IgD-negative memory B cell (primary cell): ENCODE measurements around the gene HOXC10. TPM values are rescaled to one million over a fixed set of nuclear protein-coding genes. Genes with fewer than 3 reads are reported as not detected.

Experiments
- H3K27ac Mint-ChIP-seq, 3 donors: one replicate each; pipeline ENCODE4 v1.8.0; 2020 to 2022; ENCODE audit warnings: mild to moderate bottlenecking in 3 of 3, mixed read lengths in 3 of 3, moderate library complexity in 1 of 3
- H3K27me3 Mint-ChIP-seq: one replicate; pipeline ENCODE4 v1.8.0; 2021; ENCODE audit warnings: mixed read lengths
- H3K36me3 Mint-ChIP-seq: one replicate; pipeline ENCODE4 v1.8.0; 2020; ENCODE audit warnings: mild to moderate bottlenecking, mixed read lengths
- H3K4me1 Mint-ChIP-seq, 3 donors: one replicate each; pipeline ENCODE4 v1.8.0; 2020 to 2022; ENCODE audit warnings: mixed read lengths in 3 of 3, mild to moderate bottlenecking in 1 of 3
- H3K4me3 Mint-ChIP-seq, 4 donors: one replicate each; pipeline ENCODE4 v1.8.0; 2020 to 2022; ENCODE audit warnings: mild to moderate bottlenecking in 4 of 4, mixed read lengths in 4 of 4, moderate library complexity in 3 of 4
- H3K9me3 Mint-ChIP-seq, 3 donors: one replicate each; pipeline ENCODE4 v1.8.0; 2020 to 2021; ENCODE audit warnings: mixed read lengths in 3 of 3, mild to moderate bottlenecking in 1 of 3
- polyA plus RNA-seq: library from polyadenylated mRNA; unstranded; fragments of 300-500 nt; fragmentation: Illumina TruSeq; gene quantifications from one replicate; pipeline ENCODE4 v1.2.3, GENCODE V29; 2021

Gene HOXC10
- polyA plus RNA-seq, 1 donor from 2014 or later = not detected

- Mint-ChIP-seq H3K27ac (peak overlapping the region; percentile 38 to 82 (median 67)), H3K4me1 (peaks cover 0 to 8% (median 0%) of the 10 kb centered on the region in 3 donors), H3K4me3 (no peak overlapping the region), H3K36me3 (no peaks in the 10 kb centered on the region), H3K9me3 (peaks cover 0 to 3% (median 1%) of the 10 kb centered on the region in 3 donors), H3K27me3 (peaks cover 72% of the 10 kb centered on the region)
Observed at GRCh38 chr12:53944907-53945847, 39.8 kb upstream of the HOXC10 start.

- Mint-ChIP-seq H3K9me3 (peaks cover 0 to 3% (median 0%) of the 10 kb centered on the region in 3 donors), H3K36me3 (no peaks in the 10 kb centered on the region), H3K4me3 (no peak overlapping the region), H3K27me3 (peaks cover 80% of the 10 kb centered on the region), H3K27ac (peak overlapping the region in 1 of 3 donors; percentile 95), H3K4me1 (peaks cover 0 to 12% (median 3%) of the 10 kb centered on the region in 3 donors)
Observed at GRCh38 chr12:53947743-53948142, 37.2 kb upstream of the HOXC10 start.

DNA sequence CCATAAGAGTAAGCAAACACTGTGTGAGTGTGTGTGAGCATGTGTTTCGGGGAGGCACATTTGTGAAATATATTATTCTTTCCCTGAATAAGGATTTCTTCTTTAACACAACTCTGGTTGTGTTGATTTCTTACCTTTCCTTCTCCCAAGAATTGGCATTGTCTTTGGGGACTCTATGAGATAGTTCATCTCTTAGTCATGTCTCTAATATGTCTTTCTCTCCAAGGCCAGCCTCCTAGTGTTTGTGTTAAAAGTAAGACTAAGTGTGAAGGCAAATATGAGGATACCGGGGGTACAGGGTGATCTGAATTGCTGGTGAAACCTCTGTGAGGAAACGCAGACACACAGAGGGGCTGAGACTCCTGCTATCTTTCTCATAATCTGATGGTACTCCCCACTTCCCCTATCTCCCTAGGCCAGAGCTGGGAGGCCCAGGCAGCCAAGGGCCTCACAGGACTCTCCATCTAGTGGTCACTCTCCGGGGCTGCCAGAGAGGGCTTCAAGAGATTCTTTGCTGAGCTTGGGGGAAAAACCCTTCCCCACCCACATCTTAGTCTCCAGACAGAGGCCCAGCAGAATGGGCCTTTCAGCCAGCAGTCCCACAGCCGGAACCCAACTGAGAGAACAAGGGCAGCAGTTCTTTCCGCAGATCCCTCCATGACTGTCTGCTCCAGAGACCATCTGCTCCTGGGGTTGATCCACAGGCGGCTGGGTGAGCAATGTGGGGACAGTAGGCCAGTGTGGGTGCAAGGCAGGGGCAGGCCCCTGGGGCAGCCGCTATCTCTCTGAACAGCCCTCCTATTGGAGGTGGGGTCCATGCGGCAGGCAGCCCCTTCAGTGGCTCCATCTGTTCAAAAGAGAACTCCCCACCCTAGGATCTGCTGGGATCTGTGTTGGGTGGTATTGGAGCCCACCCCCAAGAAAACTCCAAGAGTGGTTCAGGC, 36.0 kb upstream of the HOXC10 start:
- H3K36me3 Mint-ChIP-seq = no peaks in the 10 kb centered on the region
- H3K27ac Mint-ChIP-seq = peak overlapping the region in 2 of 3 donors; percentile 47 to 95
- H3K9me3 Mint-ChIP-seq = peaks cover 0 to 3% (median 0%) of the 10 kb centered on the region in 3 donors
- H3K4me3 Mint-ChIP-seq = peak overlapping the region in 1 of 4 donors; percentile 75
- peaks cover 0 to 12% (median 4%) of the 10 kb centered on the region in 3 donors for H3K4me1 Mint-ChIP-seq
- H3K27me3 Mint-ChIP-seq = peaks cover 84% of the 10 kb centered on the region

DNA sequence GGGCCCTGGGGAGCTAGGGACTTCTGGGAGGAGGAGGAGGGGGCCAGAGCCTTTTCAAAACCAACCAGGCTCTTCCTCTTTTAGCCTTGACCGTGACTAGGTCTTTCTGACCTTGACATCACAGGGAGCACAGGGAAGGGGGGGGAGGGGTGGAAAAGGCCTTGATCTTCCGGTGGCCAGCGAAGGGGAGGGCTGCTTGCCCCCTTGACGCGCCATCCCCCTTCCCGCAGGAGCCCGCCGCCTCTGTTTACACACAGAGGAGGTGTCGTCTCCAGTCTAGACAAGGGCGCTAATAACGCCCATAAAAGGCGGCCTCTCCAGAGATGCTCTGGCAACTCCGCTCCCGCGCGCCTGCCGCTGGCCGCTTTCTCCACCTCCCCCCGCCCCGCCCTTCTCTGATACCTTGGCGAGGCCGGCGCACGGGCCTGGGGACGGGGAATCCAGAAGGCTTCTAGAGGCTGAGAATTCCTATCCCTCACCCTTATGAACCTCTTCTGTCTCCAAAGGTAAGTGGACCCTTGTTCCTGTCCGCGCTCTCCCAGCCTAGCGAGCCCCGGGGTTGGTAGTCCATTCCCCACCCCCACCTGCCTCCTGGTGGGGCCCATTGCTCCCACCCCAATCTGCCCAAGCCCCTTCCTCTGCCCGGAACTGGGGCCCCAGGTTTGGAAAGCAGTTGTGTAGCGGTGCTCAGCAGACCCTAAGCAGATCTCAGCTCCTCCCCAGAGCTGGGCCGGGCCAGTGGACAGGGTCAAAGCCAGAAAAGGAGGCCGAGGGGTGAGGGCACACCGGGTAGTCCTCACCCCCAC, 35.1 kb upstream of the HOXC10 start:
- Mint-ChIP-seq H3K27ac (peak overlapping the region; percentile 47 to 95 (median 67)), H3K36me3 (peaks cover 2% of the 10 kb centered on the region), H3K27me3 (peaks cover 85% of the 10 kb centered on the region), H3K4me1 (peaks cover 0 to 12% (median 4%) of the 10 kb centered on the region in 3 donors), H3K4me3 (peak overlapping the region in 2 of 4 donors; percentile 47 to 75), H3K9me3 (no peaks in the 10 kb centered on the region)

DNA sequence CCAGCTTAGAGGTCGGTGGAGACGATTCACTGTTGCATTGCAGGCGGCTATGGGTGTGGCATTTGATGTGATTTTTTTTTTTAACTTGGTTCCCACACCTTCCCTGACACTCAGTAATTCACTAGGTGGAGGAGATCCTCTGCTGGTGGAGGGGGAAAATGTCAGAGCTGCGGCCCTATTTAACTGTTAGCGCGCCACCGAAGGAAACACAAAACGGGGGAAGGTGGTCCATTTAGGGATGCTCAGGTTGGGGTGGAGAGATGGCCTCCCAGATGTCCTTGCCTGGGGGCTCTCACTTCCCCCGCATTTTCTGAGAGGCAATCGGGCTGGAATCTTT, 34.5 kb upstream of the HOXC10 start:
- Mint-ChIP-seq H3K36me3 (peaks cover 2% of the 10 kb centered on the region), H3K27me3 (peaks cover 81% of the 10 kb centered on the region), H3K9me3 (no peaks in the 10 kb centered on the region), H3K4me1 (peaks cover 0 to 12% (median 4%) of the 10 kb centered on the region in 3 donors), H3K27ac (peak overlapping the region; percentile 40 to 95 (median 67)), H3K4me3 (peak overlapping the region in 1 of 4 donors; percentile 75)

GRCh38 chr12:53950789-53951576, 34.0 kb upstream of the HOXC10 start:
- Mint-ChIP-seq H3K27ac (peak overlapping the region; percentile 69 to 95 (median 87)), H3K36me3 (peaks cover 2% of the 10 kb centered on the region), H3K4me3 (peak overlapping the region in 2 of 4 donors; percentile 58 to 75), H3K9me3 (no peaks in the 10 kb centered on the region), H3K4me1 (peaks cover 3 to 12% (median 4%) of the 10 kb centered on the region in 3 donors), H3K27me3 (peaks cover 78% of the 10 kb centered on the region)

DNA sequence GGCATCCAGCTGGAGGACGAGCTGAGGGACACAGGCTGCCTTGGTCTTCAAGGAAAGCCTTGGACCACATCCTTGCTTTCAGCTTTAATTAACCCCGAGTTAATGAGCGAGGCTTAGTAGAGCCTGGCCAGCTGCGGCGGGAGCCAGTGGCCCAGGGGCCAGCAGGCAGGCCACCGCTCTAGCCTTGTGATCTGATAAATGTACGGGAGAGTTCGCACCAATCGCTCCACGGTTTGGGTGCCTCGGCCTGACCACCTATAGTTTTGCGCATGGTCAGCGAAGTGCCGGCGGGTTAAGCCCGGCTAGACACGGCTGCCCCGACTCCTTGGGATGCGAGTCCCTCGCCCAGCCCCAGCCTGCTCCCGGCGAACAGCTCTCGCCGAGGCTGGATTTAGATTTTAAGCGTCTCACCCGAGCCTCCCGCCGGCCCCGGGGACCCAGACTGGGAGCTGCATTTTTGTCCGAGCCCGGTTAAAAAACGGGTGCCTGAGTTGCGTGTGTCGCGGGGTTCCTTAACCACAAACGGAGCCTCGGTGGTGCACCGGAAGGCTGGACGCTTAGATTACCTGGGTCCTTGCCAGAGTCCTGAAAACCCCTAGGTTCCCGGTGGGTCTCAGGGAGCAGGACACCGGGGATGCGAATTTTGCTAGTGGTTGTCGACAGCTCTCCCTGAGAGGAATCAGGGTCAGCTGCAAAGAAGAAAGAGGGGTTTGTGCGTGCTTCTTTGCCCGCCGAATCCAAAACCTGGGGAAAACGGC, 33.2 kb upstream of the HOXC10 start:
- Mint-ChIP-seq H3K27me3 (peaks cover 78% of the 10 kb centered on the region), H3K36me3 (peaks cover 2% of the 10 kb centered on the region), H3K4me1 (peaks cover 7 to 12% (median 7%) of the 10 kb centered on the region in 3 donors), H3K9me3 (peaks cover 0 to 3% (median 0%) of the 10 kb centered on the region in 3 donors), H3K27ac (peak overlapping the region; percentile 87 to 95 (median 92)), H3K4me3 (peak overlapping the region in 3 of 4 donors; percentile 3 to 58 (median 35))

GRCh38 chr12:53952335-53952694, 32.6 kb upstream of the HOXC10 start:
- Mint-ChIP-seq H3K36me3 (peaks cover 2% of the 10 kb centered on the region), H3K9me3 (peaks cover 0 to 7% (median 0%) of the 10 kb centered on the region in 3 donors), H3K4me1 (peaks cover 12% of the 10 kb centered on the region in 3 donors), H3K27ac (peak overlapping the region; percentile 87 to 95 (median 92)), H3K27me3 (peaks cover 83% of the 10 kb centered on the region), H3K4me3 (peak overlapping the region in 2 of 4 donors; percentile 3 to 35)

DNA sequence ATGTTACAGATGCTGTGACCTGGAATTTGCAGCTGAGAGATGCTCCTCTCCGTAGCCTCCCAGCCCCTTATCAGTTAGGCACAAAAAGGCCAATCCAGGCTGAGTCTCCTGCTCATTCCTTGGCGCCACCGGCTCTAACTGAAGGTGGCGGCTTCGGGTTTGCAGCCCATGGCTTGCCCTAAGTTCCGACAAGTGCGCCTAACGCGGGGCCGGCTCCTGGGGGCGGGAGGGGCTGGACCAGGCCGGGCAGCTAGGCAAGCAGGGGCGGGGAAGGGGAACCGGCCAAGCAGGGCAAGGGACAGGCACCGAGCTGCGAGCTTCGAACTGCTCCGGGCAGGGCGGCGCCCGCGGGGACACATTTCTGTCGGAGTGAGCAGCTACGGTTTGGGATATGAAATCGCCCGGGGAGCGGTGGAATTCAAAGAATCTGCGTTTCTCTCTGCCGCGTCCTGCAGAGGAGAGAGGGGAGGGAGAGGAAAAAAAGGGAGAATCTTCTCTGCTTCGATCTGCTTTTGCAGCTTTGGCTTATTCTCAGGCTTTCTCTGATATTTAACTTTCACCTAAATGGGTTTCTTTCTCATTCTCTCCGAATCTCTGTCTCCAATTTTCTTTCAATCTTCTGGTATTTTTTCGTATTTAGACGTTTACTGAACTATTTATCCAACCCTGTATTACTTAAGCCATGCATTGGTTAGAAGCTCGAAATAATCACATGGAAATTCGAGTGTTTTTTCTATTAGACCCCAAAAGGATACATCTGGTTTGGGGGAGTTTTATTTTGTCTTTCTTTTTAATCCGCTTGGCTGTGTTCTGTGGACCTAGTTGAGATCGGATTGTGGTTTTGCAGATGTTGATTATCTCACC, 31.8 kb upstream of the HOXC10 start:
- peak overlapping the region; percentile 86 to 95 (median 92) for H3K27ac Mint-ChIP-seq
- peaks cover 0 to 7% (median 0%) of the 10 kb centered on the region in 3 donors for H3K9me3 Mint-ChIP-seq
- H3K4me3 Mint-ChIP-seq = peak overlapping the region in 2 of 4 donors; percentile 48 to 92
- peaks cover 2% of the 10 kb centered on the region for H3K36me3 Mint-ChIP-seq
- H3K27me3 Mint-ChIP-seq = peaks cover 83% of the 10 kb centered on the region
- peaks cover 12% of the 10 kb centered on the region in 3 donors for H3K4me1 Mint-ChIP-seq

DNA sequence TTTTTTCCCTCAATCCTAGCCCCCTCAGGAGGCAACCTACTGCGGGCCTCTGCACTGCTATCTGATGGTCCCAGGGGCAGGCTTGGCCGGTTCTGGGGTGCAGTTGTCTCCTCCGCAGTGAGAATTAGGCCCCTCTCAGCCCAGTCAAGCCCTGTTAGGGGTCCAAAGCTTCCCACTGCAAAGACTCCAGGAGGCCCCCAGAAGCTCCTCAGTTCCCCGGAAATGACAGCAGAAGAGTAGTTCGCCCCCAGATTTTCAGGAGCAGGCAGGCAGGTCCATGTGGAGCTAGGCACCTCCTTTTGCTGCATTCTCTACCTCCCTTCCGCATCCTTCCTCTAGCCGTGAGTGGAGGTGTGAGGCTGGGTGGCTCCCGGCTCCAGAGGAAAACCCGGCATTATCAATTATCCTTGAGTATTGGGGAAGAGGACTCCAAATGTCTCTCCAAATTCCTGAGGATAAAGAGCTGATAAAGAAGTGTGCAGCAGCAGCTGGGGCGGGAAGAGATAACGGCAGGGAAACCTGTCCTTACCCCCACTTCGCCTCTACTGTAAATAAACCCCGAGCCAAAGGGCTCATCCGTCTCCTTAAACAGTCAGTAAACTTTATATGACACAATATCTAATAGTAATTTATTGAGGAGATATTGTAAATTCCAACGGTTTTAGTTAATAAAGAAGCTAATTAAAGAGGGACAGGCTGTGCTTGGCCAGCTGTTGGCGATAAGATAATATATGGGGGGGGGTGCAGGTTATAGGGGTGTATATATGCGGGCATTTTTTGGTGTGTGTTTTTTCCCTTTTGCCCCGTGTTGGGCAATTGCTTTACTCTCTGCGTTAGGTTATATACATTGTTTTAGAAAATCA, 30.9 kb upstream of the HOXC10 start:
- peaks cover 6 to 12% (median 12%) of the 10 kb centered on the region in 3 donors for H3K4me1 Mint-ChIP-seq
- peaks cover 0 to 7% (median 0%) of the 10 kb centered on the region in 3 donors for H3K9me3 Mint-ChIP-seq
- H3K27me3 Mint-ChIP-seq = peaks cover 82% of the 10 kb centered on the region
- peak overlapping the region; percentile 25 to 92 (median 69) for H3K4me3 Mint-ChIP-seq
- H3K27ac Mint-ChIP-seq = peak overlapping the region; percentile 86 to 95 (median 92)
- H3K36me3 Mint-ChIP-seq = peaks cover 2% of the 10 kb centered on the region

DNA sequence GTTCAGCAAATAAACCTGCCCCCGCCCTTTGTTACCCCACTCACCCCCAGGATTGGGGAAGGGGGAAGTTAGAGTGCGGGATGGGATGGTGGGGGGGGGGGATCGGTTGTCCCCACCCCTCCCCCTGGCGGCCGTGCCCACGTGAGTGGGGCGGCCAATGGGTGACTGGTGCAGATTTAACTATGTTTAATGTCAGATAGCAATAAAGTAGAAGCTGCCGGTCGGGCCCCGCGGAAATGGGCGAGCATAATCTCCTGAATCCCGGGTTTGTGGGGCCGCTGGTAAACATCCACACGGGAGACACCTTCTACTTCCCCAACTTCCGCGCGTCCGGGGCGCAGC, 30.3 kb upstream of the HOXC10 start, which contains the start of gene HOXC12:
Gene HOXC12, plus strand, starts transcription at position 210 of the 342 bp plus-strand sequence. Its CDS starts 27 bp downstream, at position 237.
- Mint-ChIP-seq H3K4me1 (peaks cover 5 to 12% (median 12%) of the 10 kb centered on the region in 3 donors), H3K36me3 (peaks cover 2% of the 10 kb centered on the region), H3K27ac (peak within 1 kb of the TSS; percentile 86 to 95 (median 92)), H3K4me3 (peak within 1 kb of the TSS; percentile 25 to 92 (median 69)), H3K27me3 (peaks cover 83% of the 10 kb centered on the region), H3K9me3 (peaks cover 0 to 8% (median 0%) of the 10 kb centered on the region in 3 donors)
